Osteoblast (primary cell): ENCODE data around the gene ARHGAP6. TPM values are rescaled to one million over a fixed set of nuclear protein-coding genes. Genes with fewer than 3 reads are reported as not detected.

Experiments used
- DNase-seq: peaks from one replicate; pipeline ENCODE4 v3.0.0; 2011; ENCODE audit warnings: low spot score, mixed read lengths; ENCODE audit not compliant: insufficient read length; ENCODE audit errors: missing footprints
- H2AFZ ChIP-seq: 2 replicates; pipeline ENCODE4 v1.6.0; 2011; ENCODE audit warnings: mild to moderate bottlenecking, low read length
- H3K27ac ChIP-seq: 2 replicates; pipeline ENCODE4 v1.5.1; 2011; ENCODE audit warnings: mild to moderate bottlenecking, low read depth, low read length, moderate library complexity
- H3K27me3 ChIP-seq: 2 replicates; pipeline ENCODE4 v1.6.0; 2012; ENCODE audit warnings: mild to moderate bottlenecking, control low read depth, inconsistent platforms, low read length, moderate library complexity; ENCODE audit not compliant: insufficient read depth
- H3K36me3 ChIP-seq: 2 replicates; pipeline ENCODE4 v1.5.1; 2011; ENCODE audit warnings: mild to moderate bottlenecking, low read length, control low read depth, moderate library complexity; ENCODE audit not compliant: insufficient read depth
- H3K4me1 ChIP-seq: 2 replicates; pipeline ENCODE4 v1.5.1; 2011; ENCODE audit warnings: mild to moderate bottlenecking, low read length, control low read depth, moderate library complexity; ENCODE audit not compliant: insufficient read depth
- H3K4me2 ChIP-seq: 2 replicates; pipeline ENCODE4 v1.6.0; 2011; ENCODE audit warnings: mild to moderate bottlenecking, low read length; ENCODE audit not compliant: insufficient read depth
- H3K4me3 ChIP-seq: fragments of 200-600 bp; sonication (generic); 3 replicates; pipeline ENCODE4 v1.5.1; 2012; ENCODE audit warnings: mild to moderate bottlenecking, low read length, inconsistent platforms; ENCODE audit not compliant: insufficient read depth
- H3K79me2 ChIP-seq: 2 replicates; pipeline ENCODE4 v1.6.0; 2012; ENCODE audit warnings: mild to moderate bottlenecking, low read length, control low read depth, inconsistent platforms; ENCODE audit not compliant: insufficient read depth
- H3K9me3 ChIP-seq: 2 replicates; pipeline ENCODE4 v1.5.1; 2011; ENCODE audit warnings: low read depth, low read length, control low read depth
- H4K20me1 ChIP-seq: 2 replicates; pipeline ENCODE4 v1.6.0; 2012; ENCODE audit warnings: mild to moderate bottlenecking, low read length, control low read depth; ENCODE audit not compliant: insufficient read depth
- total RNA-seq: library from RNA; depleted of rRNA; stranded (reverse); fragments of >200 nt; gene quantifications from 2 replicates; pipeline ENCODE4 v1.2.3, GENCODE V29; 2012
- TF ChIP-seq, protein P1 (sequence below): IDR thresholded peaks from 2 replicates; pipeline ENCODE4 v1.5.1; 2011; ENCODE audit warnings: mild to moderate bottlenecking, low read depth, low read length, moderate library complexity; ENCODE audit errors: extremely low read depth

The ARHGAP6 gene
- total RNA-seq, 1 donor, result 2.2 TPM

DNA sequence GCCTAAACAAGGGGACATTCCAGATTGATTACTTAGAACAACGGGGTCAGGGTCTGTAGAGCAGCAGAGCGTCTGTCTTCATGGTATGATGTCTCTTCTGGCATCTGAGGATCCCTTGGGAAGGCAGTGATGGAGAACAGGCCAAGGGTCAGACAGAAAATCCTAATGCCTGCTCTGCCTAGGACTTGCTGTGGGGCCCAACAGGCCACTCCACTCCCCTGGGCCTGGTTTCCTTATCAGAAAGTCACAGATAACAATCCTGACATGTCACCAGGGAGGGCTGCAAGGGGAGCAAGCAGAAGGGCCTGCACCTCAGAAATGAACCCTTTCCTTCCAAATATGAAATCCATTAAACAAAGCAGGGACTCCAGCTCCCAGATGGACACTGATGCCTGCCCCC lies 21.4 kb upstream of the ARHGAP6 start:
- no peak overlapping the region for H3K27ac ChIP-seq
- no peak for DNase-seq
- H4K20me1 ChIP-seq, result no peaks in the 10 kb centered on the region
- no peak overlapping the region for H3K4me3 ChIP-seq
- H3K79me2 ChIP-seq, result no peaks in the 10 kb centered on the region
- TF ChIP-seq, protein P1, sequence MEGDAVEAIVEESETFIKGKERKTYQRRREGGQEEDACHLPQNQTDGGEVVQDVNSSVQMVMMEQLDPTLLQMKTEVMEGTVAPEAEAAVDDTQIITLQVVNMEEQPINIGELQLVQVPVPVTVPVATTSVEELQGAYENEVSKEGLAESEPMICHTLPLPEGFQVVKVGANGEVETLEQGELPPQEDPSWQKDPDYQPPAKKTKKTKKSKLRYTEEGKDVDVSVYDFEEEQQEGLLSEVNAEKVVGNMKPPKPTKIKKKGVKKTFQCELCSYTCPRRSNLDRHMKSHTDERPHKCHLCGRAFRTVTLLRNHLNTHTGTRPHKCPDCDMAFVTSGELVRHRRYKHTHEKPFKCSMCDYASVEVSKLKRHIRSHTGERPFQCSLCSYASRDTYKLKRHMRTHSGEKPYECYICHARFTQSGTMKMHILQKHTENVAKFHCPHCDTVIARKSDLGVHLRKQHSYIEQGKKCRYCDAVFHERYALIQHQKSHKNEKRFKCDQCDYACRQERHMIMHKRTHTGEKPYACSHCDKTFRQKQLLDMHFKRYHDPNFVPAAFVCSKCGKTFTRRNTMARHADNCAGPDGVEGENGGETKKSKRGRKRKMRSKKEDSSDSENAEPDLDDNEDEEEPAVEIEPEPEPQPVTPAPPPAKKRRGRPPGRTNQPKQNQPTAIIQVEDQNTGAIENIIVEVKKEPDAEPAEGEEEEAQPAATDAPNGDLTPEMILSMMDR, result no peak
- no peak overlapping the region for H3K4me2 ChIP-seq
- H3K4me1 ChIP-seq, result peaks cover 4% of the 10 kb centered on the region
- no peaks in the 10 kb centered on the region for H3K36me3 ChIP-seq
- no peaks in the 10 kb centered on the region for H3K9me3 ChIP-seq
- no peaks in the 10 kb centered on the region for H3K27me3 ChIP-seq
- H2AFZ ChIP-seq, result no peak overlapping the region

DNA sequence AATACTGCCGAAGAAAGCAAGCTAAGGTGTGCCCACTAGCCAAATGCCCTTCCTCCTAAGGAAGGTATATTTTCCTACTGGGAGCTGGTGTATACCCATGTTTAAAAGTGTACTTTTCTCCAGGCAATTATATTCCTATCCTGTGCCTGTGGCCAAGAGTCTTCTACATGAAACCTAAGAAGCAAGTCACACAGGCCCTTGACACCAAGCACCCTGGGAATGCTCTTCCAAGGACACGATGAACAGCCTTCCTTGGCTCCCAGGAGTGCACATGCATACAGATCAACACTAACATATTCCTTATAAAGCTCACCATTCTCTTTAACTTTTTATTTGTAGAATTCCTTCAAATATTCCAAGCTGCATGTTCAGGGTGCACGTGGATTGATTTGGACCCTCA lies 17.3 kb upstream of the ARHGAP6 start:
- Histone ChIP-seq H3K36me3 (no peaks in the 10 kb centered on the region), H3K27ac (no peak overlapping the region), H3K79me2 (no peaks in the 10 kb centered on the region), H2AFZ (no peak overlapping the region), H3K9me3 (no peaks in the 10 kb centered on the region), H4K20me1 (no peaks in the 10 kb centered on the region), H3K4me3 (no peak overlapping the region), H3K4me1 (no peaks in the 10 kb centered on the region), H3K4me2 (no peak overlapping the region), H3K27me3 (no peaks in the 10 kb centered on the region)
- no peak for DNase-seq
- TF ChIP-seq, protein P1, result no peak

DNA sequence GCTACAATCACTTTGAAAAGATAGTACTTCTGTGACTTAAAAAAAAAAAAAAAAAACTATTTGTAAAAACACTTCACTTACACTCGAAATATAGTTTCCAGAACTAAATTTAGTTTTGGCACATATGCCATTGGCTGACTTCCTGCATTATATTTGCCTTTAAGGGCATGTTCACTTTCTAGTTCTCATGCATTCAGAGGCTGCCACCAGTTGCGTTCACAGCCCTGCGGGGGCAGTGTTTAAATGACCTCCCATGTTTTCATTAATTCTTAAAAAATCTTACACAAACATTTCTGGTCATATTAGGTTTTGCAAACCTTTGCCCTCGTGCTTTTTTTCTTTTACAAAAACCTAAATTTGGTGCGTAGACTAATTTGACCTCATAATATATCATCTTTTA lies 12.4 kb upstream of the ARHGAP6 start:
- TF ChIP-seq, protein P1, result peak; percentile 37
- Histone ChIP-seq H4K20me1 (no peaks in the 10 kb centered on the region), H3K9me3 (no peaks in the 10 kb centered on the region), H3K79me2 (no peaks in the 10 kb centered on the region), H2AFZ (no peak overlapping the region), H3K4me3 (no peak overlapping the region), H3K4me2 (no peak overlapping the region), H3K36me3 (no peaks in the 10 kb centered on the region), H3K4me1 (no peaks in the 10 kb centered on the region), H3K27me3 (no peaks in the 10 kb centered on the region), H3K27ac (no peak overlapping the region)
- DNase-seq, result no peak

DNA sequence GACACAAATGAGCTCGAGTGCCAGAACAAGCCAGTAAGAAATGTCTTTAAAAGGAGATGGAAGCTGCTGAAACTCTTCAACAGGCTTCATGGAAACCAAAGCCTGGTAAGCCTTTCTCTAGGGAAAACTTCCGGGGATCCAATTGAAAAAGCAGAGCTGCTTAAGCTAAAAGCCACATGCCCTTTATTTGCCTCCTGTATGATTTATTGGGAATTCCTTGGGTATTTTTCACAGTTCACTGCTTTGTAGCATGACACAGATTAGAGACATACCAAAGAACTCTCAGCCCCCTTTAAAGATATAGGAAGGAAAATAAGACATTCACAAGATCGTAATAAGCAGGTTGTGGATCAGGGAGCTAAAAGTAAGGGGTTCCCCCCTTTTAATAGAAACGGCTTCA lies 6.5 kb upstream of the ARHGAP6 start:
- TF ChIP-seq, protein P1, result no peak
- Histone ChIP-seq H3K27ac (no peak overlapping the region), H3K79me2 (no peaks in the 10 kb centered on the region), H2AFZ (no peak overlapping the region), H4K20me1 (no peaks in the 10 kb centered on the region), H3K4me3 (no peak overlapping the region), H3K9me3 (no peaks in the 10 kb centered on the region), H3K4me2 (no peak overlapping the region), H3K36me3 (no peaks in the 10 kb centered on the region), H3K4me1 (no peaks in the 10 kb centered on the region), H3K27me3 (peaks cover 16% of the 10 kb centered on the region)
- DNase-seq, result no peak
